Brain microvascular endothelial cell (primary cell): ENCODE results near the gene BAMBI.

Source experiments
- DNase-seq: peaks from one replicate; pipeline ENCODE4 v3.0.0-alpha.2; 2020
- H3K27ac ChIP-seq: fragments of 250-450 bp; sonication (Bioruptor Pico); 2 replicates; pipeline ENCODE4 v1.5.1; 2020; ENCODE audit warnings: mild to moderate bottlenecking, moderate library complexity
- H3K27me3 ChIP-seq: fragments of 250-450 bp; sonication (Bioruptor Pico); replicated peaks from 2 replicates; pipeline ENCODE4 v1.5.1; 2020; ENCODE audit warnings: mild to moderate bottlenecking
- H3K36me3 ChIP-seq: fragments of 250-450 bp; sonication (Bioruptor Pico); replicated peaks from 2 replicates; pipeline ENCODE4 v1.5.1; 2020; ENCODE audit warnings: mild to moderate bottlenecking
- H3K4me3 ChIP-seq: 2 replicates; pipeline ENCODE4 v1.5.1; 2011; ENCODE audit warnings: low read depth, mild to moderate bottlenecking, control low read depth, low read length, moderate library complexity
- CTCF ChIP-seq: IDR thresholded peaks from 2 replicates; pipeline ENCODE4 v1.5.1; 2011; ENCODE audit warnings: low read depth, mild to moderate bottlenecking, moderate library complexity, low read length, control low read depth, inconsistent platforms; ENCODE audit errors: missing control alignments
- in situ Hi-C: cut with HindIII; loops from 2 replicates; pipeline ENCODE4 v1.10.0; 2017; ENCODE audit warnings: low sequenced_read_pairs, low pct_ligation_motif_present

The BAMBI gene

DNA sequence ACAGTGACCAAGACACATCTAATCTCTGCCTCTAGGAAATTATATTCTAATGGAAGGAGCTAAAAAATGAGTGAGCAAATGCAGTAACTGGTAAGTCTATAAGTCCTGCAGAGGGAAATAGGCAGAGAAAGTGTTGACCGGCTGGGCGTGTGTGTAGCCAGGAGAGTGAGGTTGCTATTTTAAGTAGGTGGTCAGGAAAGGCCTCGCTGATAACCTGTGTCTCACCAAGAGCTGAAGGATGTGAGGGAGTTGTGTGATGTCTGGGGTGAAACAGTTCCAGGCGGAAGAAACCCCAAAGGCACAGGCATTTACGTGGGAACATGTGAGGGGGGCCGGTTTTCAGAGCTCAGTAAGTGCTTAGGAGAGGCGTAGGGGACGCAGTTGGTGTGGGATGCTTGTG is 54.8 kb downstream of the BAMBI start:
- H3K36me3 ChIP-seq: no peaks in the 10 kb centered on the region
- no peak overlapping the region for H3K4me3 ChIP-seq
- DNase-seq: no peak
- no peak for TF ChIP-seq CTCF
- H3K27ac ChIP-seq: no peak overlapping the region
- no peaks in the 10 kb centered on the region for H3K27me3 ChIP-seq
- in situ Hi-C loops: no loop called here
